Neural cell (in vitro differentiated cells): ENCODE measurements around the gene ADRB2. TPM values are rescaled to one million over a fixed set of nuclear protein-coding genes. Genes with fewer than 3 reads are reported as not detected.

Experiments
- H2AFZ ChIP-seq: fragments of 200-600, 300-800 bp; sonication (generic), shearing (Covaris generic); 2 replicates; pipeline ENCODE4 v1.6.0; 2014; ENCODE audit warnings: low read depth, mild to moderate bottlenecking, antibody characterized with exemption, low read length, moderate library complexity
- H3F3A ChIP-seq: fragments of 200-600 bp; shearing (Covaris generic); 2 replicates; pipeline ENCODE4 v1.6.1; 2016; ENCODE audit warnings: mild to moderate bottlenecking, moderate library complexity, mixed read lengths, antibody characterized with exemption, low read length; ENCODE audit not compliant: insufficient read depth, poor library complexity, severe bottlenecking
- H3K27ac ChIP-seq: fragments of 200-600, 300-800 bp; sonication (generic), shearing (Covaris generic); 2 replicates; pipeline ENCODE4 v1.5.1; 2014; ENCODE audit warnings: mild to moderate bottlenecking, low read length, moderate library complexity
- H3K27me3 ChIP-seq: fragments of 300-800, 200-600 bp; sonication (generic), shearing (Covaris generic); 2 replicates; pipeline ENCODE4 v1.6.0; 2014; ENCODE audit warnings: mild to moderate bottlenecking, low read depth, low read length, moderate library complexity; ENCODE audit not compliant: insufficient read depth
- H3K36me3 ChIP-seq: fragments of 300-800, 200-600 bp; sonication (generic), shearing (Covaris generic); 2 replicates; pipeline ENCODE4 v1.5.1; 2014; ENCODE audit warnings: mild to moderate bottlenecking, antibody characterized with exemption, low read length, moderate library complexity; ENCODE audit not compliant: insufficient read depth
- H3K4me2 ChIP-seq: fragments of 300-800, 200-600 bp; sonication (generic), shearing (Covaris generic); 2 replicates; pipeline ENCODE4 v1.6.0; 2014; ENCODE audit warnings: mild to moderate bottlenecking, low read length
- H3K4me3 ChIP-seq: fragments of 300-800, 200-600 bp; sonication (generic), shearing (Covaris generic); 2 replicates; pipeline ENCODE4 v1.5.1; 2014; ENCODE audit warnings: mild to moderate bottlenecking, low read length, moderate library complexity
- H3K79me2 ChIP-seq: fragments of 200-600 bp; shearing (Covaris generic); replicated peaks from 2 replicates; pipeline ENCODE4 v1.6.0; 2014; ENCODE audit warnings: mild to moderate bottlenecking, low read length, moderate library complexity; ENCODE audit not compliant: insufficient read depth
- H3K9ac ChIP-seq: fragments of 300-800, 200-600 bp; sonication (generic), shearing (Covaris generic); 2 replicates; pipeline ENCODE4 v1.6.1; 2016; ENCODE audit warnings: mild to moderate bottlenecking, low read length, mixed read lengths
- H3K9me2 ChIP-seq: fragments of 200-600 bp; shearing (Covaris generic); 2 replicates; pipeline ENCODE4 v1.6.1; 2016; ENCODE audit warnings: mild to moderate bottlenecking, low read length, mixed read lengths; ENCODE audit not compliant: insufficient read depth
- H3K9me3 ChIP-seq: fragments of 200-600, 300-800 bp; sonication (generic), shearing (Covaris generic); 2 replicates; pipeline ENCODE4 v1.6.1; 2016; ENCODE audit warnings: mild to moderate bottlenecking, mixed run types, low read length, moderate library complexity, mixed read lengths
- H4K20me1 ChIP-seq: fragments of 200-600 bp; shearing (Covaris generic); 2 replicates; pipeline ENCODE4 v1.6.1; 2016; ENCODE audit warnings: mild to moderate bottlenecking, mixed run types; ENCODE audit not compliant: insufficient read depth
- CTCF ChIP-seq: fragments of 450-650 bp; IDR thresholded peaks from 2 replicates; pipeline ENCODE4 v1.5.1; 2014; ENCODE audit warnings: antibody characterized with exemption, mild to moderate bottlenecking, moderate library complexity; ENCODE audit not compliant: poor library complexity, severe bottlenecking
- EP300 ChIP-seq: fragments of 450-650 bp; conservative IDR thresholded peaks from 2 replicates; pipeline ENCODE4 v1.6.1; 2014; ENCODE audit warnings: antibody characterized with exemption, mild to moderate bottlenecking, moderate library complexity; ENCODE audit not compliant: poor library complexity, severe bottlenecking
- EZH2 ChIP-seq: fragments of 200-600, 300-800 bp; shearing (Covaris generic), sonication (generic); IDR thresholded peaks from 2 replicates; pipeline ENCODE4 v1.6.1; 2014; ENCODE audit warnings: antibody characterized with exemption, low read length, borderline replicate concordance, mild to moderate bottlenecking; ENCODE audit not compliant: insufficient read depth, poor library complexity, severe bottlenecking
- MXI1 ChIP-seq: fragments of 450-650 bp; conservative IDR thresholded peaks from 2 replicates; pipeline ENCODE4 v1.6.1; 2014; ENCODE audit warnings: antibody characterized with exemption, mild to moderate bottlenecking; ENCODE audit not compliant: poor library complexity, severe bottlenecking
- POLR2AphosphoS5 ChIP-seq: IDR thresholded peaks from 2 replicates; pipeline ENCODE4 v1.6.1; 2012
- RAD21 ChIP-seq: fragments of 450-650 bp; conservative IDR thresholded peaks from 2 replicates; pipeline ENCODE4 v1.6.1; 2014; ENCODE audit warnings: antibody characterized with exemption, mild to moderate bottlenecking, moderate library complexity
- REST ChIP-seq: IDR thresholded peaks from 2 replicates; pipeline ENCODE4 v1.6.1; 2012; ENCODE audit warnings: borderline replicate concordance
- SMC3 ChIP-seq: fragments of 450-650 bp; conservative IDR thresholded peaks from 2 replicates; pipeline ENCODE4 v1.6.1; 2014; ENCODE audit warnings: antibody characterized with exemption, mild to moderate bottlenecking, moderate library complexity; ENCODE audit not compliant: poor library complexity
- TAF1 ChIP-seq: IDR thresholded peaks from 2 replicates; pipeline ENCODE4 v1.6.1; 2012; ENCODE audit warnings: low read depth
- polyA plus RNA-seq: library from polyadenylated mRNA; depleted of rRNA; stranded (reverse); fragments of >200 nt; gene quantifications from 2 replicates; pipeline ENCODE4 v1.2.3, GENCODE V29; 2014

Gene ADRB2
- polyA plus RNA-seq, 1 donor from 2014 or later = not detected

GRCh38 chr5:148861088-148861487 lies 34.7 kb downstream of the ADRB2 start:
- Histone ChIP-seq H3K9me2 (no peaks in the 10 kb centered on the region), H3K4me3 (no peak overlapping the region), H3K27ac (no peak overlapping the region)

GRCh38 chr5:148861696-148862095 lies 35.3 kb downstream of the ADRB2 start:
- Histone ChIP-seq H3K4me3 (no peak overlapping the region), H3F3A (no peaks in the 10 kb centered on the region), H2AFZ (no peak overlapping the region), H3K27me3 (no peaks in the 10 kb centered on the region), H3K9ac (no peak overlapping the region), H3K9me2 (no peaks in the 10 kb centered on the region), H3K9me3 (no peaks in the 10 kb centered on the region), H3K4me2 (no peak overlapping the region), H4K20me1 (no peaks in the 10 kb centered on the region), H3K36me3 (no peaks in the 10 kb centered on the region), H3K79me2 (no peaks in the 10 kb centered on the region), H3K27ac (no peak overlapping the region)
- TF ChIP-seq REST (no peak), MXI1 (no peak), EP300 (no peak), SMC3 (no peak), POLR2AphosphoS5 (no peak), TAF1 (no peak), CTCF (no peak), RAD21 (no peak), EZH2 (no peak)

More at GRCh38 chr5:148861088-148861487, 34.7 kb downstream of the ADRB2 start:
- no peaks in the 10 kb centered on the region for H3K79me2 ChIP-seq
- H3K9ac ChIP-seq = no peak overlapping the region
- no peaks in the 10 kb centered on the region for H3F3A ChIP-seq
- H3K4me2 ChIP-seq = no peak overlapping the region
- H4K20me1 ChIP-seq = no peaks in the 10 kb centered on the region
- H3K9me3 ChIP-seq = no peaks in the 10 kb centered on the region
- no peak for TF ChIP-seq POLR2AphosphoS5
- no peak for TF ChIP-seq MXI1
- no peak for TF ChIP-seq CTCF
- no peak for TF ChIP-seq TAF1
- TF ChIP-seq EZH2 = no peak
- TF ChIP-seq RAD21 = no peak
- no peaks in the 10 kb centered on the region for H3K27me3 ChIP-seq
- H2AFZ ChIP-seq = no peak overlapping the region
- H3K36me3 ChIP-seq = no peaks in the 10 kb centered on the region
